ENCODE measurements around the gene MZT2A.
"Not testable (repeated sequence)": the region's sequence is repeated elsewhere in the genome, so short reads cannot be mapped to it uniquely, and the experiment has no call there.

- not testable (repeated sequence) for TF ChIP-seq SP1 (IDR thresholded peaks at IDR 0.05); SUZ12 (IDR thresholded peaks at IDR 0.05); FOXM1 (IDR thresholded peaks at IDR 0.05; ENCODE audit: borderline replicate concordance); CTBP1 (IDR thresholded peaks at IDR 0.05; ENCODE audit: borderline replicate concordance); HDGF (IDR thresholded peaks at IDR 0.05; ENCODE audit: borderline replicate concordance); FOXK2 (IDR thresholded peaks at IDR 0.05); PKNOX1 (IDR thresholded peaks at IDR 0.05); ELF4 (IDR thresholded peaks at IDR 0.05); BHLHE40 (IDR thresholded peaks at IDR 0.05; ENCODE audit: borderline replicate concordance); LEF1 (IDR thresholded peaks at IDR 0.05; ENCODE audit: borderline replicate concordance)
Observed at GRCh38 chr2:131519871-131520470, 27.8 kb upstream of the MZT2A start.
